GM18907 (cell line): ENCODE results near the gene CCDC184.
A peak's percentile ranks its signal among the peaks of the same experiment; 100 is the strongest.
"Not testable (repeated sequence)": the region's sequence is repeated elsewhere in the genome, so short reads cannot be mapped to it uniquely, and the experiment has no call there.

Source experiments
- ATAC-seq: cut with Tn5 transposase; IDR thresholded peaks from one replicate; pipeline ENCODE4 v1.9.1; 2021; ENCODE audit warnings: mild to moderate bottlenecking, moderate library complexity; ENCODE audit not compliant: unreplicated experiment

The CCDC184 gene

GRCh38 chr12:48183091-48183875, at the start of gene CCDC184:
TSS of gene CCDC184 (plus strand) at chr12:48183644. CDS start at chr12:48184123, 479 bp downstream.
- ATAC-seq: peak; percentile 70

GRCh38 chr12:48135027-48135426, 48.4 kb upstream of the CCDC184 start:
- ATAC-seq: no peak

GRCh38 chr12:48142818-48143674, 40.4 kb upstream of the CCDC184 start:
- ATAC-seq: no peak

- no peak for ATAC-seq
These were observed 39.5 kb upstream of the CCDC184 start for GRCh38 chr12:48143898-48144297.

GRCh38 chr12:48145981-48146380, 37.5 kb upstream of the CCDC184 start:
- ATAC-seq: no peak

- ATAC-seq: no peak
These were observed 32.2 kb upstream of the CCDC184 start for GRCh38 chr12:48151103-48151771.

- not testable (repeated sequence) for ATAC-seq
These were observed 27.7 kb upstream of the CCDC184 start for GRCh38 chr12:48155786-48156185.

GRCh38 chr12:48156652-48157017, 26.8 kb upstream of the CCDC184 start:
- ATAC-seq: no peak

- peak; percentile 86 for ATAC-seq
These were observed 26.2 kb upstream of the CCDC184 start, which contains the start of gene ASB8 for GRCh38 chr12:48157018-48157888. TSS of gene ASB8 (minus strand) at chr12:48157515. CDS start at chr12:48153496, 4,019 bp downstream.

- no peak for ATAC-seq
These were observed 25.5 kb upstream of the CCDC184 start for GRCh38 chr12:48157889-48158370.

- no peak for ATAC-seq
These were observed 23.4 kb upstream of the CCDC184 start for GRCh38 chr12:48160046-48160445.

- ATAC-seq: no peak
These were observed 22.6 kb upstream of the CCDC184 start for GRCh38 chr12:48160807-48161206.

GRCh38 chr12:48163150-48163747, 20.2 kb upstream of the CCDC184 start:
- ATAC-seq: no peak

GRCh38 chr12:48164451-48164850, 19.0 kb upstream of the CCDC184 start:
- no peak for ATAC-seq

GRCh38 chr12:48165089-48165981, 18.1 kb upstream of the CCDC184 start:
- no peak for ATAC-seq

- no peak for ATAC-seq
These were observed 14.4 kb upstream of the CCDC184 start for GRCh38 chr12:48169011-48169410.

GRCh38 chr12:48175613-48176416, 7.6 kb upstream of the CCDC184 start:
- no peak for ATAC-seq

- ATAC-seq: no peak
These were observed 7.1 kb upstream of the CCDC184 start for GRCh38 chr12:48176417-48176751.
